Measurements from ENCODE around the gene TSPO2.
"Not testable (repeated sequence)": the region's sequence is repeated elsewhere in the genome, so short reads cannot be mapped to it uniquely, and the experiment has no call there.

The TSPO2 gene

GRCh38 chr6:41013466-41014153 lies 28.7 kb upstream of the TSPO2 start:
- in situ Hi-C loops (cut with HindIII; ENCODE audit: low sequenced_read_pairs), result no loop called here
- DNase-seq (ENCODE audit: low read depth, low spot score), result no peak
- no peak overlapping the region for H3K4me3 ChIP-seq (ENCODE audit: low read depth, low read length)
- no peak for TF ChIP-seq CTCF (IDR thresholded peaks at IDR 0.05; ENCODE audit: low read depth, low read length)

- no peak overlapping the region for H3K4me3 ChIP-seq (ENCODE audit: low read depth, low read length)
- in situ Hi-C loops (cut with HindIII; ENCODE audit: low sequenced_read_pairs), result no loop called here
- no peak for DNase-seq (ENCODE audit: low read depth, low spot score)
- TF ChIP-seq CTCF (IDR thresholded peaks at IDR 0.05; ENCODE audit: low read depth, low read length), result no peak
These were observed 27.5 kb upstream of the TSPO2 start for GRCh38 chr6:41014780-41015179.

- in situ Hi-C loops (cut with HindIII; ENCODE audit: low sequenced_read_pairs); H3K4me3 ChIP-seq (ENCODE audit: low read depth, low read length); DNase-seq (ENCODE audit: low read depth, low spot score): not testable (repeated sequence)
These were observed 26.4 kb upstream of the TSPO2 start for GRCh38 chr6:41015860-41016259.

GRCh38 chr6:41017663-41018062 lies 24.6 kb upstream of the TSPO2 start:
- TF ChIP-seq CTCF (IDR thresholded peaks at IDR 0.05; ENCODE audit: low read depth, low read length), result no peak
- DNase-seq (ENCODE audit: low read depth, low spot score), result no peak
- in situ Hi-C loops (cut with HindIII; ENCODE audit: low sequenced_read_pairs), result no loop called here
- no peak overlapping the region for H3K4me3 ChIP-seq (ENCODE audit: low read depth, low read length)

DNA sequence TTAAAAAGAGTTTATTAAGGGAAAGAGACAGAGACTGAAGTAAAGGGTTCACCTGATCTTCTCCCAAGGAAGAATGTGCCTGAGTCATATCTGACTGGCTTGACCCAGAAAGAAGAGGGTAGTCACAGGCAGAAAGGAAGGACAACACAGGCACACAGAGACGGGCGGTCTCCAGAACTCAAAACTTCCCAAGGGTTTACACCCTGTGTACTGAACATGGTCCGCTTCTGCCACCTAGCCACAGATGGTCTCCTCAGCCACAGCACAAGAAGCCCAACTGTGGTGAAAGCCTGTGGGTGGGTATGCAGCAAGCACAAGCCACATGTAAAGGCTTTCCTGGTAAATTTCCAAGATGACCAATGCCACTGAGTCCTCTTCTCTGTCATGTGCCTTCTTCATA lies 20.4 kb upstream of the TSPO2 start:
- DNase-seq (ENCODE audit: low read depth, low spot score), result peak; percentile 59
- H3K4me3 ChIP-seq (ENCODE audit: low read depth, low read length), result no peak overlapping the region
- peak; percentile 54 for TF ChIP-seq CTCF (IDR thresholded peaks at IDR 0.05; ENCODE audit: low read depth, low read length)
- in situ Hi-C loops (cut with HindIII; ENCODE audit: low sequenced_read_pairs), result no loop called here

- in situ Hi-C loops (cut with HindIII; ENCODE audit: low sequenced_read_pairs), result no loop called here
- DNase-seq (ENCODE audit: low read depth, low spot score), result peak; percentile 7
- no peak for TF ChIP-seq CTCF (IDR thresholded peaks at IDR 0.05; ENCODE audit: low read depth, low read length)
- H3K4me3 ChIP-seq (ENCODE audit: low read depth, low read length), result no peak overlapping the region
These were observed 20.0 kb upstream of the TSPO2 start for GRCh38 chr6:41022294-41022693.

DNA sequence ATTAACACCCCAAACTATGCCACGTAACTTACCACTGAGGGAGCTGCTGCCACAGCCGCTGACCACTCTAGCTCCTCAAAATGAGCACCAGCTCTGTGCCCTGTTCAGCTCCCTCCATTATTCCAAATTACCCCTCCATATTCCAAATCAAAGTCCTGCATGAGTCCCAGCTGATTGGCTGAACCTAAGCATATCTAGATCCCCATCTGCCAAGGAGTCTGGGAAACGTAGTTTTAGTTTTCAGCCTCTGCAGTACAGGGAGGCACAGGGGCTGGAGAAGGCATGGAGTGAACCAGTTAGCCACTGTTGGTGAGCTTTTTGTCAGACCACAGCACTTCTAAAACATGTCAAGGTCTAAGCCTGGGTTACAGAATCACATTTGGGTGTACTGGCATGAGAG lies 19.2 kb upstream of the TSPO2 start:
- H3K4me3 ChIP-seq (ENCODE audit: low read depth, low read length), result no peak overlapping the region
- in situ Hi-C loops (cut with HindIII; ENCODE audit: low sequenced_read_pairs), result no loop called here
- TF ChIP-seq CTCF (IDR thresholded peaks at IDR 0.05; ENCODE audit: low read depth, low read length), result no peak
- DNase-seq (ENCODE audit: low read depth, low spot score), result no peak

All from astrocyte of the spinal cord (primary cell).